ENCODE data around the gene MRPS18A. TPM values are rescaled to one million over a fixed set of nuclear protein-coding genes. Genes with fewer than 3 reads are reported as not detected.

Gene MRPS18A
- total and polyA plus RNA-seq, 2 of the 8 experiments (the other 6 are each of a cell fraction or from before 2014, with no cell fraction given) = 48.3 to 121 TPM

GRCh38 chr6:43669050-43669921 lies 18.3 kb downstream of the MRPS18A start (continued):
- TF ChIP-seq ATF2 (IDR thresholded peaks at IDR 0.05; ENCODE audit: low read length) (no peak), FOSL1 (IDR thresholded peaks at IDR 0.05; ENCODE audit: insufficient read depth, low read depth, low read length) (no peak), MAX (IDR thresholded peaks at IDR 0.05) (no peak), CBX5 (IDR thresholded peaks at IDR 0.05; ENCODE audit: low read depth, low read length) (no peak), ATF3 (IDR thresholded peaks at IDR 0.05; ENCODE audit: insufficient read depth, low read depth, low read length) (no peak), CHD1 (IDR thresholded peaks at IDR 0.05; ENCODE audit: low read depth, low read length) (no peak), SP4 (IDR thresholded peaks at IDR 0.05; ENCODE audit: low read length) (no peak), SIX5 (IDR thresholded peaks at IDR 0.05; ENCODE audit: low read depth, low read length) (no peak), RBBP5 (IDR thresholded peaks at IDR 0.05; ENCODE audit: borderline replicate concordance, low read depth, low read length) (no peak)

All from H1 (cell line).